Lung (tissue), 12 donors: Measurements from ENCODE around the gene MAGI2. TPM values are rescaled to one million over a fixed set of nuclear protein-coding genes. Genes with fewer than 3 reads are reported as not detected.

Experiments used
- ATAC-seq: fragments of 200-7000 bp; cut with Tn5 transposase; one replicate; pipeline ENCODE4 v1.9.1; 2020; ENCODE audit warnings: moderate number of reproducible peaks; ENCODE audit not compliant: insufficient read depth, low FRiP score
- DNase-seq, 3 donors: peaks; one replicate each; pipeline ENCODE4 v3.0.0-alpha.2; 2013 to 2017
- H3K27ac ChIP-seq, 2 donors: one replicate each; pipeline ENCODE4 v1.5.1; 2013; ENCODE audit warnings: mild to moderate bottlenecking in 2 of 2, moderate library complexity in 2 of 2, control low read depth in 1 of 2, inconsistent platforms in 1 of 2, low read depth in 1 of 2, low read length in 1 of 2
- H3K27me3 ChIP-seq, 3 donors: one replicate each; pipeline ENCODE4 v1.5.1; 2013; ENCODE audit warnings: low read length in 2 of 3; ENCODE audit not compliant: control insufficient read depth in 3 of 3, insufficient read depth in 3 of 3
- H3K36me3 ChIP-seq, 4 donors: one replicate each; pipeline ENCODE4 v1.5.1; 2013; ENCODE audit warnings: low read length in 4 of 4, mild to moderate bottlenecking in 1 of 4, moderate library complexity in 1 of 4; ENCODE audit not compliant: control insufficient read depth in 4 of 4, insufficient read depth in 4 of 4
- H3K4me1 ChIP-seq, 5 donors: one replicate each; pipeline ENCODE4 v1.5.1; 2013; ENCODE audit warnings: low read length in 5 of 5, mild to moderate bottlenecking in 2 of 5, moderate library complexity in 1 of 5; ENCODE audit not compliant: control insufficient read depth in 5 of 5, insufficient read depth in 5 of 5
- H3K4me3 ChIP-seq: one replicate; pipeline ENCODE4 v1.5.1; 2013; ENCODE audit warnings: mild to moderate bottlenecking, control low read depth, moderate library complexity
- H3K9ac ChIP-seq, 2 donors: one replicate each; pipeline ENCODE4 v1.5.1; 2013; ENCODE audit warnings: low read length in 2 of 2, control low read depth in 1 of 2; ENCODE audit not compliant: insufficient read depth in 1 of 2
- H3K9me3 ChIP-seq, 4 donors: one replicate each; pipeline ENCODE4 v1.5.1; 2013; ENCODE audit warnings: low read length in 3 of 4, mild to moderate bottlenecking in 1 of 4, moderate library complexity in 1 of 4; ENCODE audit not compliant: control insufficient read depth in 4 of 4, insufficient read depth in 3 of 4
- CTCF ChIP-seq: IDR thresholded peaks from 2 replicates; pipeline ENCODE4 v1.5.1; 2012; ENCODE audit warnings: mild to moderate bottlenecking; ENCODE audit errors: control extremely low read depth, extremely low read depth
- WGBS, 2 donors: extraction: QIAGEN DNeasy Blood & Tissue Kit; methylation state at CpG; one replicate each; pipeline ENCODE4 v1.1.7; 2013; 5-methylcytosine and 5-hydroxymethylcytosine counted together
- polyA plus RNA-seq, 2 donors: library from polyadenylated mRNA; stranded (reverse); fragments of 200-250 nt; gene quantifications; one replicate each; pipeline ENCODE4 v1.2.1, GENCODE V29; 2013
- total RNA-seq, 2 donors: library from RNA; depleted of rRNA in 1 of 2; stranded (reverse); fragments of >200 nt in 1 of 2; gene quantifications; one replicate each; pipeline ENCODE4 v1.2.1, GENCODE V29; 2014 to 2021
- donor health status: control.
- donor health status: control.
- donor health status: Bipolar disorder and iron deficiency.
- donor health status: healthy.
- donor health status: DM: yes; HTN: yes; CAD: no.

Gene MAGI2
- total and polyA plus RNA-seq, 4 donors: 0.94 to 18.0 (median 5.3) TPM

DNA sequence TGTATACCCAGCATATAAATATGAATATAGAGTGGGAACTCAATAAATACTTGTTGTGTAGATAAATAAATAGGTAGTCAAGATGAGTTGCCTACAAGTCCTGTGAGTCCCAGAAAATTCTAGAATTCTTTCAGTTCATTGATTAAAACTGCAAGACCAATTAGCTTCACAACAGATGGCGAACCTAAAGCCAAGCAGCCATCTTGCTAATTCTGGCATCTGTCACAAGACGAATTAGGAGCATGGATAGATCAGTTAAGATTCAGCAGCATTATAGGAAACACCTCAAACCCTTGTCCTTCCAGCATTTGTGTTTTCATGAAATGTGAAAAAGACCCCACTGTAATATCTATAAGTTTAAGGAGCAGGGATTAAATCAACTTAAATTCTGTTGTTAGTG lies 552.7 kb downstream of the MAGI2 start:
- H3K27ac ChIP-seq: no peak overlapping the region
- DNase-seq: no peak
- ATAC-seq: no peak
- H3K27me3 ChIP-seq: no peaks in the 10 kb centered on the region
- no peak overlapping the region for H3K9ac ChIP-seq
- H3K4me3 ChIP-seq: no peak overlapping the region
- H3K4me1 ChIP-seq: no peaks in the 10 kb centered on the region
- TF ChIP-seq CTCF: no peak
- WGBS, 2 donors: 91 to 93% methylated on average over 2 of the region's 2 CpGs
- peaks cover 0 to 5% (median 0%) of the 10 kb centered on the region in 4 donors for H3K9me3 ChIP-seq
- H3K36me3 ChIP-seq: no peaks in the 10 kb centered on the region

- no peak overlapping the region for H3K9ac ChIP-seq
- WGBS, 2 donors: 48 to 55% methylated on average over 3 of the region's 3 CpGs
- no peak overlapping the region for H3K4me3 ChIP-seq
- no peaks in the 10 kb centered on the region for H3K36me3 ChIP-seq
- no peak for DNase-seq
- H3K27ac ChIP-seq: no peak overlapping the region
- H3K9me3 ChIP-seq: peaks cover 0 to 5% (median 0%) of the 10 kb centered on the region in 4 donors
- H3K27me3 ChIP-seq: no peaks in the 10 kb centered on the region
- no peak for ATAC-seq
- no peaks in the 10 kb centered on the region for H3K4me1 ChIP-seq
- TF ChIP-seq CTCF: no peak
Measured at GRCh38 chr7:78895393-78895792, 558.1 kb downstream of the MAGI2 start.

DNA sequence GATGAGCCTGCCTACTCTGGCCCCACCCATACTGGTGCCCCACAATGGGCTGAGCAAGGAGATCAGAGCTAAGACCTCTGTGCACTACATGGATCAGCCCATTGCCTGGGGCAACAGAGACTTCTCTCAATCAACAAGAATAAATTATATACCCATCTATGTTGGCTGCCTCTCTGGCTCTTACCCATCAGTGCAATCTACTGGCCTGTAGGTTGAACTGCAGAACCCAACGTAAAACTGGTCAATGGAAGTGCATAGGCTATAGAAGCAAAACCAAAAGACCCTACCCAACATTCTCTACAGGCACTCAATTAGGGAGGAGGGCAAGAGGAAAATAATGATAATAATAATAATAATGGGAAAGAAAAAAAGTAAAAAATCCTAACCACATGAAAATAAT lies 574.3 kb downstream of the MAGI2 start:
- no peak for DNase-seq
- Histone ChIP-seq H3K36me3 (no peaks in the 10 kb centered on the region), H3K9ac (no peak overlapping the region), H3K4me3 (no peak overlapping the region), H3K27ac (no peak overlapping the region), H3K4me1 (no peaks in the 10 kb centered on the region), H3K9me3 (peaks cover 0 to 19% (median 6%) of the 10 kb centered on the region in 4 donors), H3K27me3 (no peaks in the 10 kb centered on the region)
- ATAC-seq: no peak
- WGBS, 2 donors: 81 to 97% methylated on average over 1 of the region's 1 CpG
- no peak for TF ChIP-seq CTCF

DNA sequence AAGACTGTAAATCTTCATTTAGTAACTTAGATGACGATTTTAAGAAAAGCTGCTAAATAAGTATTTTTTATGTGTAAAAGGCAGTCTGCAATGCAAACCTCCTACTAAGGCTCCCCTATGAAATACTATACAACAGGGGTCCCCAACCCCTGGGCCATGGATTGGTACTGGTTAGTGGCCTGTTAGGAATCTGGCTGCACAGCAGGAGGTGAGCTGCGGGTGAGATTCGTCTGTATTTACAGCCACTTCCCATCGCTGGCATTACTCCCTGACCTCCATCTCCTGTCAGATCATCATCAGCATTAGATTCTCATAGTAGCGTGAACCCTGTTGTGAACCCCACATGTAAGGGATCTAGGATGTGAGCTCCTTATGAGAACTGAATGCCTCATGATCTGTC lies 580.4 kb downstream of the MAGI2 start:
- Histone ChIP-seq H3K27me3 (no peaks in the 10 kb centered on the region), H3K9ac (no peak overlapping the region), H3K9me3 (peaks cover 0 to 3% (median 0%) of the 10 kb centered on the region in 4 donors), H3K36me3 (no peaks in the 10 kb centered on the region), H3K4me3 (no peak overlapping the region), H3K4me1 (no peaks in the 10 kb centered on the region), H3K27ac (no peak overlapping the region)
- DNase-seq (no peak), ATAC-seq (no peak)
- no peak for TF ChIP-seq CTCF
- 69 to 82% methylated on average over 5 of the region's 5 CpGs for WGBS, 2 donors
